AG09309 (cell line): Measurements from ENCODE around the gene CCDC195.

Experiments used
- DNase-seq: peaks from one replicate; pipeline ENCODE4 v3.0.0-alpha.2; 2010; ENCODE audit warnings: low read depth
- H3K4me3 ChIP-seq: 2 replicates; pipeline ENCODE4 v1.5.1; 2011; ENCODE audit warnings: mild to moderate bottlenecking, low read depth, low read length, moderate library complexity; ENCODE audit not compliant: control insufficient read depth
- TF ChIP-seq, protein P1 (sequence below): IDR thresholded peaks from 2 replicates; pipeline ENCODE4 v1.5.1; 2011; ENCODE audit warnings: mild to moderate bottlenecking, low read depth, low read length, inconsistent platforms; ENCODE audit not compliant: insufficient read depth, control insufficient read depth; ENCODE audit errors: missing control alignments

The CCDC195 gene

GRCh38 chr2:224722770-224723169 lies 6.6 kb upstream of the CCDC195 start:
- TF ChIP-seq, protein P1, sequence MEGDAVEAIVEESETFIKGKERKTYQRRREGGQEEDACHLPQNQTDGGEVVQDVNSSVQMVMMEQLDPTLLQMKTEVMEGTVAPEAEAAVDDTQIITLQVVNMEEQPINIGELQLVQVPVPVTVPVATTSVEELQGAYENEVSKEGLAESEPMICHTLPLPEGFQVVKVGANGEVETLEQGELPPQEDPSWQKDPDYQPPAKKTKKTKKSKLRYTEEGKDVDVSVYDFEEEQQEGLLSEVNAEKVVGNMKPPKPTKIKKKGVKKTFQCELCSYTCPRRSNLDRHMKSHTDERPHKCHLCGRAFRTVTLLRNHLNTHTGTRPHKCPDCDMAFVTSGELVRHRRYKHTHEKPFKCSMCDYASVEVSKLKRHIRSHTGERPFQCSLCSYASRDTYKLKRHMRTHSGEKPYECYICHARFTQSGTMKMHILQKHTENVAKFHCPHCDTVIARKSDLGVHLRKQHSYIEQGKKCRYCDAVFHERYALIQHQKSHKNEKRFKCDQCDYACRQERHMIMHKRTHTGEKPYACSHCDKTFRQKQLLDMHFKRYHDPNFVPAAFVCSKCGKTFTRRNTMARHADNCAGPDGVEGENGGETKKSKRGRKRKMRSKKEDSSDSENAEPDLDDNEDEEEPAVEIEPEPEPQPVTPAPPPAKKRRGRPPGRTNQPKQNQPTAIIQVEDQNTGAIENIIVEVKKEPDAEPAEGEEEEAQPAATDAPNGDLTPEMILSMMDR: no peak
- H3K4me3 ChIP-seq: no peak overlapping the region
- no peak for DNase-seq

DNA sequence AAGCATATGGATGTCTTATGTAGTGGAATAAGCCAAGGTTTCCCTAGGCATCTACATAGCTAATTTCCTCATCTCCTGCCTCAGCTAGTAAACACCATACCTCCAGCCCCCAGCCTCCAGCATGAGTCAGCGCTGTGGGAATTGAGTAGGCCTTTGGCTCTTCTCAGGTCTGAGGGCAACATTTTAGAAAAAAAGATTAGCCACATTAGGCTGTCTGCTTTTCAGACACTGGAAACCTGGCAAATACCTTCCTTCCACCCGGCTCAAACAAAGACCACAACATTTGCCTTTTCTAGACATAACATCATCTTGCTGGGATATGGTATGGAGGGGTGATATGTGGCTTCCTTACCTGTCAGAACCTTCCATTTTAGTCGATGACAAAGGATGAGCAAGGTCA lies 6.1 kb upstream of the CCDC195 start:
- TF ChIP-seq, protein P1: no peak
- DNase-seq: no peak
- no peak overlapping the region for H3K4me3 ChIP-seq

- no peak overlapping the region for H3K4me3 ChIP-seq
- no peak for DNase-seq
- TF ChIP-seq, protein P1: no peak
Measured at GRCh38 chr2:224716921-224717320, 756 bp upstream of the CCDC195 start.

- no peak overlapping the region for H3K4me3 ChIP-seq
- DNase-seq: no peak
- TF ChIP-seq, protein P1: no peak
Measured at GRCh38 chr2:224711859-224712665, 4.1 kb downstream of the CCDC195 start.

DNA sequence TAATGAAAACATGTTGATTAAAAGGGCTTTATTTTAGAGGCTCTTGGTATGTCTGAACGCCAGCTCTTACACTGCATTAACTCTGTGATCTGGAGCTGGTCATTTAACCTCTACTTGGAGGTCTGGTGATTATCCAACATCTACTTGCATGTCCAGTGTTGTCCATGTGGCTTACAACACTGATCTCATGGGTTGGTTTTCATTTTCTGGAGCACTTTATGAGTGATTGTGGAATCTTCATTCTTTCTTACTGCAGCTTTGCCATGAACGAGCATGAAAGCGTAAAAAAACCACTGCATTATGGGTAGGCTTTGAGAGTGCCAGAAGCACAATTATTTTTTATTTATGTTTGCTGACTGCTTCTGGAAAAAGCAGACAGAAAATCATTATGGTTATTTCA lies 4.8 kb downstream of the CCDC195 start:
- TF ChIP-seq, protein P1: no peak
- DNase-seq: no peak
- no peak overlapping the region for H3K4me3 ChIP-seq

- no peak for DNase-seq
- TF ChIP-seq, protein P1: no peak
- H3K4me3 ChIP-seq: no peak overlapping the region
Measured at GRCh38 chr2:224709301-224709700, 6.9 kb downstream of the CCDC195 start.
